GM12873 (cell line): Measurements from ENCODE around the gene SUPT5H.

Experiments
- CTCF ChIP-seq: IDR thresholded peaks from 2 replicates; pipeline ENCODE4 v1.5.1; 2012; ENCODE audit warnings: low read depth, mild to moderate bottlenecking, moderate library complexity, low read length, control low read depth; ENCODE audit not compliant: insufficient read depth; ENCODE audit errors: missing control alignments

The SUPT5H gene

DNA sequence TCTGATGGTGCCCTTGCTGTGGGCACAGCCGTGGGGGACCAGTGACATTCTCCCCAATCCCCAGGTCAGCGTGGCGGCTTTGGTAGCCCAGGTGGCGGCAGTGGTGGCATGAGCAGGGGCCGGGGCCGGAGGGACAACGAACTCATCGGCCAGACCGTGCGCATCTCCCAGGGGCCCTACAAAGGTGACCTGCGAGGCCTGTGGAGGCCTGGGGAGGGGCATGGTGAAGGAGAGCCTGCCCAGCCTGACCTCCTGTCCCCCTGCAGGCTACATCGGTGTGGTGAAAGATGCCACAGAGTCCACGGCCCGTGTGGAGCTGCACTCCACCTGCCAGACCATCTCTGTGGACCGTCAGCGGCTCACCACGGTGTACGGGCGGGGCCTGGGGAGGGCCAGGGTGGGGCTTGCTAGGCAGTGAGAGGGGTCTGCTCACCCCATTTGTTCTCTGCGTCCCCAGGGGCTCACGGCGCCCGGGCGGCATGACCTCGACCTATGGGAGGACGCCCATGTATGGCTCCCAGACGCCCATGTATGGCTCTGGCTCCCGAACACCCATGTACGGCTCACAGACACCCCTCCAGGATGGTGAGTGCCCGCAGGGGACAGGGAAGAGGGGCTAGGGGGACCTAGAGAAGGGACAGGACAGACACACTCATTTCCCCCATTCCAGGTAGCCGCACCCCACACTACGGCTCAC lies 27.5 kb downstream of the SUPT5H start:
- no peak for TF ChIP-seq CTCF

GRCh38 chr19:39473443-39473960 lies 28.1 kb downstream of the SUPT5H start:
- no peak for TF ChIP-seq CTCF

DNA sequence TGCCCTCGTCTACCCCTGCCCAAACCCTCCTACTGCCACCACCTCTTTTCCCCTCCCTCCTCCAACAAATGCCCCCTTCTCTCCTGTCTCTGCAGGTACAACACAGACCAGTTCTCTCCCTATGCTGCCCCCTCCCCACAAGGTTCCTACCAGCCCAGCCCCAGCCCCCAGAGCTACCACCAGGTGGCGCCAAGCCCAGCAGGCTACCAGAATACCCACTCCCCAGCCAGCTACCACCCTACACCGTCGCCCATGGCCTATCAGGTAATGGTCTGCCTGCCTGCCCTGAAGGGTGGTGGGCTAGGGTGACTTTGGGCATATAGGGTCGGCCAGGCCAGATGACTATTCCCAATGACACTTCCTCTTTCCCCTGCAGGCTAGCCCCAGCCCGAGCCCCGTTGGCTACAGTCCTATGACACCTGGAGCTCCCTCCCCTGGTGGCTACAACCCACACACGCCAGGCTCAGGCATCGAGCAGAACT lies 28.8 kb downstream of the SUPT5H start:
- TF ChIP-seq CTCF: peak; percentile 85

DNA sequence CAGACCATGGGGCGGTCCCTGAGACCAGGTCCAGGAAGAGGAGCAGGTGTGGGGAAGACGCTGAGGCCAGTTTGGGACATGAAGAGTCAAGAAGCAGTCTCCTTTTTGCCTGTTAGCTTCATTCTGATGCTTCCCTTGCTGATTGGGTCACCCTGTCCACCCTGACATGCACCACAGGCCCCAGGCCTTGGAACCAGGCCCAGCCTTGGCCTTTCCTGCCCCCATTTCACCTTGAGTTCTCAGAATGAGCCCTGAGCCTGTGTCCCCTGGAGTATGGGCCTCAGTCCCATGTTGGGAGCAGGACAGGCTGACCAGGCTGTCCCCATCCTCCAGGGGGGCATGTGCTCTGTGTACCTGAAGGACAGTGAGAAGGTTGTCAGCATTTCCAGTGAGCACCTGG lies 30.4 kb downstream of the SUPT5H start:
- TF ChIP-seq CTCF: no peak

DNA sequence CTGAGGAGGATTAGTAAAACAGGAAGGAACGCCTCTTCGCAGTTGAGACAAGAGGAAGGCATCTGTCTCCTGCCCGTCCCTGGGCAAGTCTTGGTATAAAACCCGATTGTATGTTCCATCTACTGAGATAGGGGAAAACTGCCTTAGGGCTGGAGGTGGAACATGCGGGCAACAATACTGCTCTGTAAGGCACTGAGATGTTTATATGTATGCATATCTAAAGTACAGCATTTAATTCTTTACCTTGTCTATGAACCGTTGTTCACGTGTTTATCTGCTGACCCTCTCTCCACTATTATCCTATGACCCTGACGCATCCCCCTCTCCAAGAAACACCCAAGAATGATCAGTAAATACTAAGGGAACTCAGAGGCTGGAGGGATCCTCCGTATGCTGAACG lies 34.5 kb downstream of the SUPT5H start:
- no peak for TF ChIP-seq CTCF

DNA sequence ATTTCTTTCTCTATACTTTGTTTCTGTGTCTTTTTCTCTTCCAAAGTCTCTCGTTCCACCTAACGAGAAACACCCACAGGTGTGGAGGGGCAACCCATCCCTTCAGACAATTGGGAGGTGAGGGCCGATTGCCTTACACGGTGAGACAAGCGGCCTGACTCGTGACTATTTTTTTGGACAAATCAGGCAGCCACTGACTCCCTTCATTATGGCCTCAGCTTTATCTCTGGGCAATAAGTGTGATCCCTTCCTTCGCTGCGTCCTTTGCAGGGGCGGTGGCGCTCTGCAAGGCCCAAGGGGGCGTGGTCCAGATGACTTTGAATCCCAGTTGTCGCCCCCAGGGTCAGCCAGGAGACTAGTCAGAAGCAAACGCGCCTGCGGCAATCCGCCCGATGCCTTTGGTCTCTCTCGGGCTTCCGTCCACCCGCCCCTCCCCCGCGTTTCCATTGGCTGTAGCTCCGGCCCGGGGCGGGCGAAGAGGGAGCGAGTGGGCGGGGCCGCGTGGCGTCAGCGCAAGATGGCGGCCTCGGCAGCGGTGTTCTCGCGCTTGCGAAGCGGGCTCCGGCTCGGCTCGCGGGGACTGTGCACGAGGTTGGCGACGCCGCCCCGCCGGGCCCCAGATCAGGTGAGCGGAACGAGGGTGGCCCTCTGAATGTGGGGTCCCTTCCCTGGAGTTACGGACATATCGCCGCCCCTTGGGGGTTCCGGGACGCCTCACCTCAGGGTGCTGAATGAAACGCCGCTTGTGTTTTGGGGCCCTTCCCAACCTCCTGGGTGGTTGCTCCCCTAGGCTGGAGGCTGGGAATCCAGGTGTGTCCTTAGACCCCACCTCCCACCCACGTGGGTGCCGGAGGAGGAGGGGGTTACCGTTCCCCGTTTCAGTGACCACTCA lies 35.2 kb downstream of the SUPT5H start, which contains the start of gene TIMM50:
TIMM50 (plus strand) TSS at position 502 of the 892 bp plus-strand sequence; CDS start at position 518, 16 bp downstream.
- no peak for TF ChIP-seq CTCF

DNA sequence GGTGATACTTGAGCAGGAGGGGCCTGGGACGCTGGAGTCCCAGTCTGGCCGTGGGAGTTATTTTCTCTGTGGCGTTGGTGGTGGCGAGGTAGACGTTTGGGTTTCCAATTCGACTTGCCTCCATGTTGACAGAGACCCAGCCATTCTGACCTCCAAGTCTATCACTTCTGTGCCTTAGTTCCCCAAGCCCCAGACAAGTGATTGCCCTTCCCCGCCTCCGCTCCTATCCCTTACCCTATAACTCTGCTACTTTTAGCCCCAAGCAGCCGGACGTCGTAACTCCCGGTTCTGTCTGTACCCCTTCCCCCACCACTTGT lies 35.8 kb downstream of the SUPT5H start:
- no peak for TF ChIP-seq CTCF
